ENCODE results near the gene OR2H1. TPM values are rescaled to one million over a fixed set of nuclear protein-coding genes. Genes with fewer than 3 reads are reported as not detected.

The OR2H1 gene
- polyA plus RNA-seq, 4 donors: not detected

- DNase-seq (ENCODE audit: low read depth in 4 of 4, low spot score in 3 of 4): no peak
These were observed 50.4 kb downstream of the OR2H1 start for GRCh38 chr6:29507319-29507718.

DNA sequence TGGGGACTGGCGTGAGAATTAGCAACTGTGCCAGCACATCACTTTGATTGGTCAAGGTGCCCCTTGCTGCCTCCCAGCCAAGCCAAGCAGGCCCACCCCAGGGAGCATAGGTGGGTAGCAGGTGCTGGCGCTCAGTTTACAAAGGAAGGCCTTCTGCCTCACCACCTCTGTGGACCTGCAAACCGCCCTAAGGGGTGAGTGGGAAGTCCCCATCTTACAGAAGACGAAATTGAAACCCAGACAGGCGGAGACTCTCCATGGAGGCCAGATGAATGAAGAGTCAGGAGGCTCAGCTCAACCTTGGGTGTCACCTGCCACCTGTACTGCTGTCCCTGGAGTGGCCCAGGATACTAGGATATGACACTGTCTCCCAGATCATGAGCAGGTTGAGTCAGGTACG is 52.3 kb downstream of the OR2H1 start:
- DNase-seq (ENCODE audit: low read depth in 4 of 4, low spot score in 3 of 4): no peak

DNA sequence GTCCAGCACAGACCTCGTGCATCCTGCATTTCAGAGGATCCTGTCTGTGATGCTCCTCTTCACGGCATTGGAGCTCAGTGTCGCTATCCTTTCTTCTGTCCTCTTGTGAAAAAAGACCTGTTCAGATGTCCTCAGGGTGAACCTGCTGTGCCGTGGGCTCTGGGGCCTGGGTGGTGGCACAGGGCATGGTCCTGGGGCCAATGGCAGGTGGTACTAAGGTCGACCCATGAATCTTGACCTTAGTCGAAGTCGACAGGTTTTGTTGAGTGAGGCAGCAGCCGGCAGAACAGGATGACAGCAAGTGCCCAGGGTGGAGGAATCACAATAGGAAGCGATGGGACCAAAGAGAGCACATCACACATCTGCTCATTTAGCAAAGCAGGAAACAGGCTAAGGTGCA is 52.8 kb downstream of the OR2H1 start:
- no peak for DNase-seq (ENCODE audit: low read depth in 4 of 4, low spot score in 3 of 4)

DNA sequence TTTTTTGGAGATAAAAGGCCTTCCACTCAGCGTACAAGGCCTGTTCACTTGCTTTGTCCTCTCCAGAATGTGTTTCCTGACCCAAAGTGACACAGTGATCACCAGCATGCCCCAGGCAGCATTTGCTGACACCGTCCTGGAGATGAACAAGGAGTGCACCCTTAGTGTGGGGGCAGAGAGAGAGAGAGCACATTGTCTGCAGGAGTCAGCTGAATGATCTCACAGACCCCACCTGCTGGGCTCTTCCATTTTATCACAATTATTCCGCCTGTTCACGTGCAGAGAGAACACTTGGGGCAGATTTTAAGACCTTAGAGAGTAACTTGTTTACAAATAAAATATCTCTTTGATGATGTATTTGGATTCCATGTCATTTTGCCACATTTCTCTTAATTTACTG is 53.2 kb downstream of the OR2H1 start:
- DNase-seq (ENCODE audit: low read depth in 4 of 4, low spot score in 3 of 4): no peak

GRCh38 chr6:29510746-29511300 is 53.9 kb downstream of the OR2H1 start:
- no peak for DNase-seq (ENCODE audit: low read depth in 4 of 4, low spot score in 3 of 4)

Other genes starting within 250 kb of the OR2H1 start
- gene OR14J1, start 155.5 kb upstream of the OR2H1 start, polyA plus RNA-seq (ENCODE audit: insufficient read length in 4 of 4): under 1 TPM in 3 of 4 donors, not detected in 1; 0.05 to 0.13 (median 0.07) TPM
- gene OR5V1, start 88.3 kb upstream of the OR2H1 start, polyA plus RNA-seq (ENCODE audit: insufficient read length in 4 of 4): not detected
- gene OR12D3, start 81.9 kb upstream of the OR2H1 start, polyA plus RNA-seq (ENCODE audit: insufficient read length in 4 of 4): not detected
- gene OR12D2, start 61.5 kb upstream of the OR2H1 start, polyA plus RNA-seq (ENCODE audit: insufficient read length in 4 of 4): not detected
- not detected for gene OR12D1, start 42.2 kb upstream of the OR2H1 start, polyA plus RNA-seq (ENCODE audit: insufficient read length in 4 of 4)
- not detected for gene OR10C1, start 17.8 kb upstream of the OR2H1 start, polyA plus RNA-seq (ENCODE audit: insufficient read length in 4 of 4)
- gene OR11A1, start 84 bp upstream of the OR2H1 start, polyA plus RNA-seq (ENCODE audit: insufficient read length in 4 of 4): not detected
- gene MAS1L, start 30.8 kb downstream of the OR2H1 start, polyA plus RNA-seq (ENCODE audit: insufficient read length in 4 of 4): not detected
- 1 to 10 TPM in 2 of 4 donors, under 1 TPM in 2; 0.70 to 2.1 (median 1.4) TPM for gene UBD, start 102.6 kb downstream of the OR2H1 start, polyA plus RNA-seq (ENCODE audit: insufficient read length in 4 of 4)
- under 1 TPM in 3 of 4 donors, not detected in 1; 0.12 to 0.17 (median 0.16) TPM for gene OR2H2, start 128.0 kb downstream of the OR2H1 start, polyA plus RNA-seq (ENCODE audit: insufficient read length in 4 of 4)
- gene GABBR1, start 176.0 kb downstream of the OR2H1 start, polyA plus RNA-seq (ENCODE audit: insufficient read length in 4 of 4): 10 to 100 TPM; 57.5 to 81.1 (median 59.3) TPM
- under 1 TPM in 1 of 4 donors, not detected in 3; 0.06 TPM for gene MOG, start 199.9 kb downstream of the OR2H1 start, polyA plus RNA-seq (ENCODE audit: insufficient read length in 4 of 4)
- under 1 TPM in 3 of 4 donors, not detected in 1; 0.14 to 0.19 (median 0.15) TPM for gene ZFP57, start 224.0 kb downstream of the OR2H1 start, polyA plus RNA-seq (ENCODE audit: insufficient read length in 4 of 4)

Data from right renal pelvis (tissue), 4 donors.